Retina (tissue), 1 donor: ENCODE results near the gene SEPTIN7.

ENCODE experiments used
- DNase-seq: peaks from one replicate; pipeline ENCODE4 v3.0.0-alpha.2; 2016

Gene SEPTIN7

GRCh38 chr7:35839860-35840854 lies 39.3 kb downstream of the SEPTIN7 start:
- no peak for DNase-seq

- DNase-seq = no peak
Observed at GRCh38 chr7:35846816-35847412, 46.1 kb downstream of the SEPTIN7 start.

- DNase-seq = no peak
Observed at GRCh38 chr7:35848725-35849124, 47.9 kb downstream of the SEPTIN7 start.

- peak; percentile 5 for DNase-seq
Observed at GRCh38 chr7:35849158-35849831, 48.4 kb downstream of the SEPTIN7 start.

- DNase-seq = no peak
Observed at GRCh38 chr7:35849954-35850353, 49.1 kb downstream of the SEPTIN7 start.
